Measurements from ENCODE around the gene RYR3.

The RYR3 gene

DNA sequence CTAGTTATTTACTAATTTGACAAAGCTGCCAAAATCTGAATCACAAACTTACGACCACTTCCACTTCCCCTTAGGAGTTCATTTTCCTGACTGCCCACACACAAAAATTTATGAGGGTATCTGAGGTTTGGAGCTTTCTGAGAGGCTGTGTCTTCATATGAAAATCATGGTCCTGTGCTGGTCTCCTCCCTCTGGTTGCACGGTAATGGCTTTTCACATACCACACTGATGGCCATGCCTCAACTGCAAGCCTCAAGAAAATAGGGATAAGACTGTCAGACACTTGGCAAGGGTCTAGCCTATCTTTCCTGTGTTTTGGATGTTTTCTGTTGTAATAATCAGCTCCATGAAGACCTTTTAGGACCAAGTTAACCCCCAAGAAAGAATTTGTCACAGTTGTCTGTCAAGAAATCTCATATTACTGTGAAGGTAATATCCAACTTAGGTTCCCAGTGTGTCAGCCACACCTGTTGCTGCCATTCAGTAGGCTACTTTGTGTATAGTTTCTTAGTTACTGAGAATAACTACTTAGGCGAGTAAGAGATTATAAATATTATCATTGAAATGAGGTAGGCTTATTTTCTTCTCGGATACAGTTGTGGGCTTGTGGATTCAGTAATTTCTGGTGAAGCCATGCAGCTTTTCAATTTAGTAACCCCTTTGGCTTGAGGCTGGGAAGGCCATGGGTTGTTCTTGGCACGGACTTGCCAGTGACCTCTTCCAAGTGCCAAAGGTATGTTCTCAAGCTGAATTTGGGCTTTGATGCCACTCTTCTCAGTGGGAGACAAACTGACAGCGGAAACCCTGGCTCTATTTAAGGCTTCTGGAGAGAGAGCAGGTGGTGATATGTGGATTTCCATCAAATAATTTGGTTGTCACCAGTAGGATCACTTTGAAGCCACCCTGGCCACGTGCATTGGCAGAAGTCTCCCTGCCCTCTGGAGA is 101.1 kb downstream of the RYR3 start:
- Histone ChIP-seq H3K4me1 (no peaks in the 10 kb centered on the region), H3K36me3 (no peaks in the 10 kb centered on the region), H3K9me3 (no peaks in the 10 kb centered on the region), H3K27me3 (no peaks in the 10 kb centered on the region), H3K4me3 (no peak overlapping the region), H3K27ac (no peak overlapping the region)
- TF ChIP-seq, protein P1, sequence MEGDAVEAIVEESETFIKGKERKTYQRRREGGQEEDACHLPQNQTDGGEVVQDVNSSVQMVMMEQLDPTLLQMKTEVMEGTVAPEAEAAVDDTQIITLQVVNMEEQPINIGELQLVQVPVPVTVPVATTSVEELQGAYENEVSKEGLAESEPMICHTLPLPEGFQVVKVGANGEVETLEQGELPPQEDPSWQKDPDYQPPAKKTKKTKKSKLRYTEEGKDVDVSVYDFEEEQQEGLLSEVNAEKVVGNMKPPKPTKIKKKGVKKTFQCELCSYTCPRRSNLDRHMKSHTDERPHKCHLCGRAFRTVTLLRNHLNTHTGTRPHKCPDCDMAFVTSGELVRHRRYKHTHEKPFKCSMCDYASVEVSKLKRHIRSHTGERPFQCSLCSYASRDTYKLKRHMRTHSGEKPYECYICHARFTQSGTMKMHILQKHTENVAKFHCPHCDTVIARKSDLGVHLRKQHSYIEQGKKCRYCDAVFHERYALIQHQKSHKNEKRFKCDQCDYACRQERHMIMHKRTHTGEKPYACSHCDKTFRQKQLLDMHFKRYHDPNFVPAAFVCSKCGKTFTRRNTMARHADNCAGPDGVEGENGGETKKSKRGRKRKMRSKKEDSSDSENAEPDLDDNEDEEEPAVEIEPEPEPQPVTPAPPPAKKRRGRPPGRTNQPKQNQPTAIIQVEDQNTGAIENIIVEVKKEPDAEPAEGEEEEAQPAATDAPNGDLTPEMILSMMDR (IDR thresholded peaks at IDR 0.05) = no peak
- intact Hi-C loops (cut with DNase I; ENCODE audit: low total_unique reads) = no loop called here
- DNase-seq = no peak

DNA sequence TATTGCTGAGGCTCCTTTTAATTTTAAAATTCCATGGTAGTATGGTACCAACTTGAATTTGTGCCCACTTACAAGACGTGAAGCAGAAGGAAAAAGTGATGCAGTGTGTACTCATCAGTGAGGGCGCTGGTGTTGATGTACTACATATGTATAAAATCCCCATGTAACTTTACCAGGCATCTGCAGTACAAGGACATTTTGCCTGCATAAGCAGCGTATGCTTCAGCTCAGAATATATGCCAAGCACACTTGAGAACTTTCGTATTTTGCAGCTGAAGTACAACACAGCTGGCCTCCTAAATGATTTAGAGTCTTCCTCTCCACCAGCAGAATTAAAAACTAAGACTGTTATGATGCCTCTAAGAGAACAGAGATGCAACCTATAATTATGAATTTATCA is 108.9 kb downstream of the RYR3 start:
- H3K9me3 ChIP-seq = no peaks in the 10 kb centered on the region
- H3K4me3 ChIP-seq = no peak overlapping the region
- intact Hi-C loops (cut with DNase I; ENCODE audit: low total_unique reads) = no loop called here
- no peaks in the 10 kb centered on the region for H3K27me3 ChIP-seq
- H3K27ac ChIP-seq = no peak overlapping the region
- TF ChIP-seq, protein P1 (IDR thresholded peaks at IDR 0.05) = no peak
- DNase-seq = no peak
- no peaks in the 10 kb centered on the region for H3K36me3 ChIP-seq
- H3K4me1 ChIP-seq = no peaks in the 10 kb centered on the region

DNA sequence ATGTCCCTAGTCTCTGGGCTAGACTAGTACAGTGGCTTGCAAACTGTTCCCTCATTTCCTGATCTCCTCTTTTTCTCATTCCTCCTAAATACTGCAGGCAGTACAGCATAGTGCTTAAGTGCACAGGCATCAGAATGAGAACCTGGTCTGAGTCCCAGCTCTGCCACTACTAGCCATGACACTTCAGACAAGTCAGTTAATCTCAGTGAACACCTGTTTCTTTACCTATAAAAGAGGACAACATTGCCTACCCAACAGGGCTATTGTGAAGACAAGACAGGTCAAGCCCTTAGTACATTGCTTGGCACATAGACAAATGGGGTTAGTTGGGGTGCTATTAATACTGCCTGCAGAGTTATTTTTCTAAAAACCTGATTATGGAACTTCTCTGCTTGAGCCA is 113.3 kb downstream of the RYR3 start:
- Histone ChIP-seq H3K27ac (no peak overlapping the region), H3K4me3 (no peak overlapping the region), H3K9me3 (no peaks in the 10 kb centered on the region), H3K4me1 (no peaks in the 10 kb centered on the region), H3K36me3 (no peaks in the 10 kb centered on the region), H3K27me3 (no peaks in the 10 kb centered on the region)
- TF ChIP-seq, protein P1 (IDR thresholded peaks at IDR 0.05) = no peak
- DNase-seq = no peak
- intact Hi-C loops (cut with DNase I; ENCODE audit: low total_unique reads) = no loop called here

DNA sequence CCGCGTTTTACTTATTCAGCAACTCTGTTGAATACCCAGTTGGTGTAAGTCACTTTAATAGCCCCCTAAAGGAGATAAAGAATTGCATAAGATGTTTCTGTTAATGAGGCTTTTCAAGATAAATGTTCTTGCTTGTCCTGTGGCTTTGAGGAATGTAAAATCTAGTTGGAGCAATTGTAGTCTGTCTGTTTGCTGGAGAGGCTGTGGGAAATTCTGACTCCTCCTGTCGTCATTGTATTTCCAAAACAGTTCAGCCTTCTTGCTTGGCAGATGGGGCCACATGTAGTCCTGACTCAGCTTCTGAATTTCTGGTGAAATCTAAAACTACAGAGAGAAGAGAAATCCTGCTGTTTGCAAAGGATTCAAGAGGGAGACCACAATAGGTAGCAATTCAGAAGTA is 114.4 kb downstream of the RYR3 start:
- TF ChIP-seq, protein P1 (IDR thresholded peaks at IDR 0.05) = no peak
- no peak overlapping the region for H3K4me3 ChIP-seq
- H3K27ac ChIP-seq = no peak overlapping the region
- no peaks in the 10 kb centered on the region for H3K27me3 ChIP-seq
- no peaks in the 10 kb centered on the region for H3K4me1 ChIP-seq
- no peaks in the 10 kb centered on the region for H3K9me3 ChIP-seq
- DNase-seq = peak; percentile 49 to 66
- no peaks in the 10 kb centered on the region for H3K36me3 ChIP-seq
- intact Hi-C loops (cut with DNase I; ENCODE audit: low total_unique reads) = no loop called here

DNA sequence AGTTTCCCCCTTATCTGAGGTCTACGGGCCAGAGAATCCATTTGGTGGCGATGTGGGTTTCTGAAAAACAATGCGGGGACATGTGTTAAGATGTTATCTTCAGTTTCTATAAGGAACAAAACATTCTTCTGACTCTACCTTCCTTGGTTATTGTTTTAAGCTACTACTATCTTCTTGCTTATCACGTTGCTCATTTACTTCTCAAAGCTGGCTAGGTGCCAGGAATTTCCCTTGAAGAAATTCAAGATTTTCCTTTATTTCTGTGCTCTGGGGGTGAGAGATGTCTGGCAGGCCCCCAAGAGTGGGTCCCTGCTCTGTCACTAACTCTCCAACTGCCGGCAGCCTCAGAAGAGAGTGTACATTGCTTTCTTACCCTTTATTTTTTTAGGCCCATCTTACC is 119.8 kb downstream of the RYR3 start:
- H3K9me3 ChIP-seq = no peaks in the 10 kb centered on the region
- H3K36me3 ChIP-seq = no peaks in the 10 kb centered on the region
- H3K4me3 ChIP-seq = no peak overlapping the region
- TF ChIP-seq, protein P1 (IDR thresholded peaks at IDR 0.05) = no peak
- DNase-seq = no peak
- intact Hi-C loops (cut with DNase I; ENCODE audit: low total_unique reads) = no loop called here
- H3K27me3 ChIP-seq = no peaks in the 10 kb centered on the region
- H3K4me1 ChIP-seq = no peaks in the 10 kb centered on the region
- H3K27ac ChIP-seq = no peak overlapping the region

Data from tibial artery (tissue), 4 donors.